HG03064 (cell line): ENCODE measurements around the gene LAMA3.

Experiments used
- ATAC-seq: cut with Tn5 transposase; IDR thresholded peaks from one replicate; pipeline ENCODE4 v1.9.1; 2021; ENCODE audit warnings: low read depth; ENCODE audit not compliant: unreplicated experiment

Gene LAMA3

DNA sequence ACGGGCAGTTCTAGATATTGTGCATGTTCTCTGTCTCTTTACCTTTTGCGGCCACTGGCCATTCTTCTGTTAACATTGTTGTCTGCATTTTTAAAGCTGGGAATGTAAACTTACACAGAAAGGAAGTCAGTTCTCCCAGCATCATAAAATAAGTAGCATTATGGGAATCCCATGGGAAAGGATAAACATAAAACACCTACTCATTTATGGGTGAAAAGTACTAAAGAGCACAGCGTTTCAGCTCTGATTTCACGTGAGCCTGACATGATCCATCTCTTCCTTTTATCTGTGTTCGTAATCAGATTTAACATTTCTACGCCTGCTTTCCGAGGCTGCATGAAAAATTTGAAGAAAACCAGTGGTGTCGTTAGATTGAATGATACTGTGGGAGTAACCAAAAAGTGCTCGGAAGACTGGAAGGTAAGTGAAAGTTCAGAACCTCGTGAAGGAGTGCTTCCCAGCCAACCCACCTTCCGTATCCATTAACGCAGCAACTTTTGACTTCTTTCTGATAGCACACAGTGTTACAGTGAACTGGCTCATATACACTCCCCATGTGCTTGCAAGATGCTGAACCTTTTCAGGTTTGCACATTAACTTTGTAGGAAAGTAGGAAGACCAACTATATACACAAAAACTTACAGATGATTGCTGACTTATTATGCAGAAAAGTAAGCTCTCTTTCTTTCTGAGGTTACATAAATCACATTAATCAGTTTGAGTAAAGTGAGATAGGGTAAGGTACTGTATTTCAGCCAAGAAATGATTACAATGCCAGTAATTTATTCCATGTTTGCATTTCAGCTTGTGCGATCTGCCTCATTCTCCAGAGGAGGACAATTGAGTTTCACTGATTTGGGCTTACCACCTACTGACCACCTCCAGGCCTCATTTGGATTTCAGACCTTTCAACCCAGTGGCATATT is 238.8 kb downstream of the LAMA3 start:
- no peak for ATAC-seq

DNA sequence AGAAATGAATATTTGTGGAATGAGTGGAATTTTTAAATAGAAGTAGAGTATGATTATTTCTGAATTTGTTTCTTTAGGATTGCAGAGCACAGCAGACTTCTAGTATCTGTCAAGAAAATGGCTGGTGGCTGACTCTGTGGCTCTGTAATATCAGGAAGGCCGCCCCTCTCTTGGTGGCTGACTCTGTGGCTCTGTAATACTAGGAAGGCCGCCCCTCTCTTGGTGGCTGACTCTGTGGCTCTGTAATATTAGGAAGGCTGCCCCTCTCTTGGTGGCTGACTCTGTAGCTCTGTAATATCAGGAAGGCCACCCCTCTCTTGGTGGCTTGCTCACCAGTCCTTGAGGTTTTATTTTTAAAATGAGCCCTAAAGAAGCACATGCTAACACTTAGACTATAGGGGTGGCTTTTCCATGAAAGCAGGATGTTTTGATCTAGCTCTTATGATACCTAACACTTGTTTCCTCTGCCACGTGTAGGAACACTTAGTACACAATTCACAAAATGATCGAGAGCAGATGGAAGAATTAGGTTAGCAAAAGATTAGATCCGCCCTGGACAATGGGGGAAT is 240.2 kb downstream of the LAMA3 start:
- no peak for ATAC-seq

GRCh38 chr18:23930002-23930401 is 240.7 kb downstream of the LAMA3 start:
- ATAC-seq, result no peak

GRCh38 chr18:23932385-23933067 is 243.3 kb downstream of the LAMA3 start:
- ATAC-seq, result no peak

- no peak for ATAC-seq
These were observed 244.2 kb downstream of the LAMA3 start for GRCh38 chr18:23933407-23933806.

- ATAC-seq, result no peak
These were observed 245.0 kb downstream of the LAMA3 start for GRCh38 chr18:23934252-23934651.

- ATAC-seq, result no peak
These were observed 245.6 kb downstream of the LAMA3 start for GRCh38 chr18:23934863-23935262.

GRCh38 chr18:23935804-23936203 is 246.6 kb downstream of the LAMA3 start:
- ATAC-seq, result no peak

DNA sequence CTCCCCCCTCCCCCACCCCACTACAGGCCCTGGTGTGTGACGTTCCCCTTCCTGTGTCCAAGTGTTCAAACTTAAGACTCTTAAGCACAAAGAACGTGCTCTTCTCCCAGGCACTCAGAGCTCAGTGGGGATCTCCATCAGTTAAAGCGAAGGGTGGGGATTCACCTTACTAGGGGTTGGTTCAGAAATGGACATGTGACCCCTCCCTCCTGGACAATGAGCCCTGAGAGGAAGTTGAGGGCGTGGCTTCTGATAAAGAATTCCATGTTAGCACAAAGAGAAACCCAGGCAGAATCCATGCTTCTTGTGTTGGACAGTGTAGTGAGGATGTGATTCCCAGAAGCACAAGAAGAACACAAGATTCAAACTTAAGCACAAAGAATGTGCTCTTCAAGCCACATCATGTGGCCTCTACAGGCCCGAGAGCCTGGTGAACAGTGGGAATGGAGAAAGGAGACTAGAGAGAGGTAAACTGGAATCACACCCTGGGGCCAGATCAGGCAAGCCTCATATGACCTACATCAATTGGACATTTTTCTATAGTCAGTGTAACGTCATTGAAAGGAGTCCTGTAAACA is 247.2 kb downstream of the LAMA3 start:
- ATAC-seq, result no peak

DNA sequence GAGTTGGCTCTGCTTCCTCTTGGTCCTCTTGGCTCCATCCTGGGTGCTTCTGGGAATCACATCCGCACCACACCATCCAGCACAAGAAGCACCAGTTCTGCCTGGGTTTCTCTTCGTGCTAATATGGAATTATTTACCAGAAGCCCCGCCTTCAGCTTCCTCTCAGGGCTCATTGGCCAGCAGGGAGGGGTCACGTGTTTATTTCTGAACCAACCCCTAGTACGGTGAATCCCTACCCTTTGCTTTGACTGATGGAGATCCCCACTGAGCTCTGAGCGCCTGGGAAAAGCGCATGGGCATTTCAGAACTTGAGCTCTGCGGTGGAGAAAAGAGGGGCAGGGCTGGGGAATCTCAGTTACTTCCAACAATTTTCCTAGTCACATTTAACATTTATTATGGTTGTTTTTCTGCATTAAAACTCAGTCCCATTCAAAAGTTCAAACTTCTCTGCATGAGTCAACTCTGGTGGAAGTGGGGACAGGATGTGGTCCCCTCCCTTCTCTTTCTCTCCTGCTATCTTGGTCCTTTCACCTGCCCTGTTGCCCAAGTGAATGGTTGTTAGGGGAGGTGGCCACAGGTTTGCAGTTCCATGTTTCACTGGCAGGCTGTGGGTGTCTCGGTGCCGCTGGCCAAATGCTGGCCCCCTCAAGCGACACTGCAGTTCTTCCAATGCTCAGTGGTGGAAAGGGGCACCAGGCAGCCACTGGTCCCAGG is 248.9 kb downstream of the LAMA3 start:
- ATAC-seq, result no peak

DNA sequence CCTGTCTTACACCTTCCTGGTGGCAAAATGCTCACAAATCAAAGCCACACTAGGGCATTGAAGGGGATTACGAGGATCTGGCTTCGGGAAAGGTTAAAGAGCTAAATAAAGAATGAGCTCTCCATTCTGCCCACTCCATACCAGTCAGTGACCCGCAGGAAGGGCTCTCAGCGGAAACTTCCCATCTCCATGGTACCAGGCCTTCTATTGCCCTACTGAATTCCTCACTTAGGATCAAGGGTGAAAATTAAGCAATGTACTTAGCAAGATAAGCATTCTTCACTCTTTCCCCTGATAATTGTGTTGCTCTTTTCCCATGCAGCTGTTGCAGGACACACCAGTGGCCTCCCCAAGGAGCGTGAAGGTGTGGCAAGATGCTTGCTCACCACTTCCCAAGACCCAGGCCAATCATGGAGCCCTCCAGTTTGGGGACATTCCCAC is 249.7 kb downstream of the LAMA3 start:
- no peak for ATAC-seq

- ATAC-seq, result no peak
These were observed 250.1 kb downstream of the LAMA3 start for GRCh38 chr18:23939366-23939765.

- ATAC-seq, result no peak
These were observed 250.6 kb downstream of the LAMA3 start for GRCh38 chr18:23939896-23940295.

DNA sequence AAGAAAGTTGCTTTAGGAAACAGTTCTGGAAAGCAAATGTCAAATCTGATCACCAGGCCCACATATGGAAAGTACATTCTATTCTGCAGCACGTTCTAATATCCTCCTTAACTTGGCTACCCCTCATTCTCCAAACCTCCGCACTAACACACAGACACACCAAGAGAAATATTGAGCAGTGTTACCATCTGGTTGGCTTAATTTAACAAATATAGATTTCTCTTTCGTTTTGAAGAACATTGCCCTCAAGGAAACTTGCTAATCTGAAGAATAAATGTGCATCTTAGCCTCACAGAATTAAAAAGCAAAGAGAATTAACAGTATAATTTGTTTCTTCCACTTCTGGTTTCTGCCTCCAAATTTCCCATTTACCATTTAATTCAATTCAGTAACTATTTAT is 252.5 kb downstream of the LAMA3 start:
- ATAC-seq, result no peak

DNA sequence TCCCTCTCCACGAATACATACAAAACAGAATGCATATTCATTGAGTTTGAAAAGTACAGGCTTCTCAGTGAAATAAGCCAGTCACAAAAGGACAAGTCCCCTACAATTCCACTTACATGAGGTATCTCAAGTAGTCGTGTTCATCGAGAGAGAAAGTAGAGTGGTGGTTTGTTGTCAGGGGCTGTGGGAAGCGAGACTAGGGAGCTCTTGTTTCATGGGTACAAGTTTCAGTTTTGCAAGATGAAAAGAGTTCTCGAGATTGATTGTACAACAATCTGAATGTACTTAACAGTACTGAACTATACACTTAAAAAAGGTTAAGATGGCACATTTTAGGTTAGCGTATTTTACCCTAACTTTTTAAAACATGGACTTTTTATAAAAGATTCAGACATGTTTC is 253.9 kb downstream of the LAMA3 start:
- ATAC-seq, result peak; percentile 76

GRCh38 chr18:23943903-23944624 is 254.8 kb downstream of the LAMA3 start:
- ATAC-seq, result no peak

GRCh38 chr18:23945416-23946079 is 256.3 kb downstream of the LAMA3 start:
- ATAC-seq, result no peak

DNA sequence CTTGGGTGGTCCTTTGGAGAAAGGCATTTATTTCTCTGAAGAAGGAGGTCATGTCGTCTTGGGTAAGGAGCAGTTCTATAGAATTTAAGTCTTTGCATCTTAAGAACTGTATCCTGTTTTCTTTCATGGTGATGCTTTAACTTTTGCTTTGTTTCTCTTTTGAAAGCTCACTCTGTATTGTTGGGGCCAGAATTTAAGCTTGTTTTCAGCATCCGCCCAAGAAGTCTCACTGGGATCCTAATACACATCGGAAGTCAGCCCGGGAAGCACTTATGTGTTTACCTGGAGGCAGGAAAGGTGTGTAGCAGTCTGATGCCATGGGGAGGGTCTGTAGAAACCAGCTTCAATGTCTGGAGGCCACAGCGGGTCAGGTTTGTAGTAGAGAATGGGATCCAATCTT is 260.6 kb downstream of the LAMA3 start:
- ATAC-seq, result no peak

DNA sequence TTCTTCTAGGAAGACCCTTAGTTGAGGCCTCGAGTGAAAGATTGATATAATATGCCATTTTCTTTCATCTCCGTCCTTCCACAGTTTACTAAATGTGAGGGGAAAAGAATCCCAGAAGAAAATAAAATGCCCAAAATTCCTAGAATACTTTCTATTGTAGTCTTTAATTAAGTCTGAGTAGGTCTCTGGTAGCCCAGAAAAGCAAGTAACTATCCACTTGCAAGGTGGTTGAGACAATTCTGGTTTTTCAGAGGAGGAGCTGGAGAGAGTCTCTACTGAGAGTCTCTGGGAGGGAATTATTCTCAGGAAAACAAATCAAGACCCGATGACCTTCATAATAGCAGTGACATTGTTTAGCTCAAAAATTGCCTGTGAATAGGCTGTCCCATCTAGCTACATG is 261.4 kb downstream of the LAMA3 start:
- no peak for ATAC-seq
